ENCODE measurements around the gene RGS9BP. TPM values are rescaled to one million over a fixed set of nuclear protein-coding genes. Genes with fewer than 3 reads are reported as not detected.

Gene RGS9BP
- total and polyA plus RNA-seq, 2 of the 13 experiments (the other 11 are each of a cell fraction or from before 2014, with no cell fraction given), result 0.01 TPM; not detected in 1

DNA sequence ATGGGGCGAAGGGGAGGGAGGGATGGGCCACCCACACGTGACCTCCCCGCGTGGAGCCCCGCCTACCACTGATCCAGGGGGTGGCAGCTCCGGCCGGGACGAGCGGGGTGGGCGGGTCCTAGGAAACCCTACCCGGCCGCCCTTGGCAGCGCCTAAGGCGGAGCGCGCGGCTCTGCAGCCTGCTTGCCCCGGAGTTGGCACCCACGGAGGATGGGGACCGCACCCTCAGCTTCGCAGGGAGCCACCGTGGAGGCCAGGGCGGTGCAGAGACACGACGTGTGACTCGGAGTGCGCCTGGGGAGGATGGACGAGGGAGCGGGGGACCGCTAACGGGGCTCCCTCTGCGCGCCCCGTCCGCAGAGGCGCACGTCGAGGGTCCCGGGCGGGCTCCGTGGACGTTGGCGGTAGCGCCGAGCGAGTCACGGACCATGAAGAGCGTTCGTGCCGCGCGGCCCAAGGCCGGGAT, at the start of gene RGS9BP (continued):
- TF ChIP-seq SMAD1 (CRISPR knock-in tag; IDR thresholded peaks at IDR 0.05; ENCODE audit: borderline replicate concordance, low read depth) (no peak), KDM2A (CRISPR knock-in tag; IDR thresholded peaks at IDR 0.05; ENCODE audit: borderline replicate concordance, low read depth) (peak; percentile 8; the same call in 1 of the 2 replicates), AHR (CRISPR knock-in tag; IDR thresholded peaks at IDR 0.05) (no peak), TGIF2 (CRISPR knock-in tag; IDR thresholded peaks at IDR 0.05) (no peak), NRL (CRISPR knock-in tag; IDR thresholded peaks at IDR 0.05; ENCODE audit: borderline replicate concordance) (peak; percentile 12; the same call in 1 of the 2 replicates), BRD4 (CRISPR knock-in tag; IDR thresholded peaks at IDR 0.05) (no peak)
- TF ChIP-seq, protein P1, sequence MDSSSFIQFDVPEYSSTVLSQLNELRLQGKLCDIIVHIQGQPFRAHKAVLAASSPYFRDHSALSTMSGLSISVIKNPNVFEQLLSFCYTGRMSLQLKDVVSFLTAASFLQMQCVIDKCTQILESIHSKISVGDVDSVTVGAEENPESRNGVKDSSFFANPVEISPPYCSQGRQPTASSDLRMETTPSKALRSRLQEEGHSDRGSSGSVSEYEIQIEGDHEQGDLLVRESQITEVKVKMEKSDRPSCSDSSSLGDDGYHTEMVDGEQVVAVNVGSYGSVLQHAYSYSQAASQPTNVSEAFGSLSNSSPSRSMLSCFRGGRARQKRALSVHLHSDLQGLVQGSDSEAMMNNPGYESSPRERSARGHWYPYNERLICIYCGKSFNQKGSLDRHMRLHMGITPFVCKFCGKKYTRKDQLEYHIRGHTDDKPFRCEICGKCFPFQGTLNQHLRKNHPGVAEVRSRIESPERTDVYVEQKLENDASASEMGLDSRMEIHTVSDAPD (CRISPR knock-in tag; IDR thresholded peaks at IDR 0.05), result 0 out of 2 replicates have a peak, but pooled peaks have one; percentile 28

DNA sequence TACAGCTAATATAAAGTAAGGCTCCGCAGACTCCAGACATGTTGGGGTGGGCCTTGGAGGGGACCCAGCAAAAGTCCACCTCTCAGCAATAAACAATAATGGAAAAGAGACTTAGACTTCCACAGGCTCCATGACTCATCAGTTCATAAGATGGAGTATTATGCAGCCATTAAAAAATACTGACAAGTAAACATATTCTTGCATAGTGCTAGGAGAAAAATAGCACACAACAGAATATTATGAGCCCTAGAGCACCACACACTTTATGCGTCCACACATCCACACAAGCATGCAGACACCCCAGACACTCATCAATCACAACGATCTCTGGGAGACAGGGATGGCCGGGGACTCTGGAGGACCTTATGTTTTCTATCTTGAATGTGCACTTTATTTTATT, 48.7 kb upstream of the RGS9BP start:
- Histone ChIP-seq H3K4me1 (ENCODE audit: insufficient read depth, low read length) (no peaks in the 10 kb centered on the region), H3K4me3 (replicated peaks in 1 of 3; ENCODE audit: insufficient read depth in 1 of 3, low read depth in 2 of 3, low read length in 3 of 3) (no peak overlapping the region), H3K36me3 (replicated peaks in 1 of 2; ENCODE audit: control insufficient read depth in 1 of 2, insufficient read depth in 2 of 2, low read length in 2 of 2) (peaks cover 10 to 45% of the 10 kb centered on the region in 2 experiments; a peak in 4 of 5 replicates), H3K4me2 (ENCODE audit: low read depth, low read length) (no peak overlapping the region), H3K27ac (ENCODE audit: extremely low read length, insufficient read depth, low read length) (no peak overlapping the region), H4K20me1 (ENCODE audit: insufficient read depth, low read length) (no peaks in the 10 kb centered on the region), H3K9me3 (ENCODE audit: low read length) (no peaks in the 10 kb centered on the region), H2AFZ (ENCODE audit: low read length) (no peak overlapping the region), H3K79me2 (ENCODE audit: insufficient read depth, low read length) (no peaks in the 10 kb centered on the region), H3K27me3 (ENCODE audit: control insufficient read depth in 1 of 2, insufficient read depth in 2 of 2, low read length in 2 of 2) (no peaks in the 10 kb centered on the region), H3K9ac (ENCODE audit: insufficient read depth, low read depth, low read length) (no peak overlapping the region)
- no peak for ATAC-seq
- WGBS (ENCODE audit: low lambda C conversion rate), result 97% methylated on average over 4 of the region's 4 CpGs
- ChIA-PET POLR2A (no interaction called here), CTCF (ENCODE audit: low intra/inter-chr PET ratio, low total read pairs) (no interaction called here)
- BruUV-seq (replicated peaks), result no TSS peak
- TF ChIP-seq TSC22D2 (CRISPR knock-in tag; IDR thresholded peaks at IDR 0.05; ENCODE audit: borderline replicate concordance), result no peak
- TF ChIP-seq ZNF292 (CRISPR knock-in tag; IDR thresholded peaks at IDR 0.05; ENCODE audit: borderline replicate concordance, low read depth), result no peak
- TF ChIP-seq KDM3A (CRISPR knock-in tag; IDR thresholded peaks at IDR 0.05; ENCODE audit: low read depth), result no peak
- TF ChIP-seq RFXAP (CRISPR knock-in tag; IDR thresholded peaks at IDR 0.05; ENCODE audit: borderline replicate concordance), result no peak
- TF ChIP-seq, protein P2, sequence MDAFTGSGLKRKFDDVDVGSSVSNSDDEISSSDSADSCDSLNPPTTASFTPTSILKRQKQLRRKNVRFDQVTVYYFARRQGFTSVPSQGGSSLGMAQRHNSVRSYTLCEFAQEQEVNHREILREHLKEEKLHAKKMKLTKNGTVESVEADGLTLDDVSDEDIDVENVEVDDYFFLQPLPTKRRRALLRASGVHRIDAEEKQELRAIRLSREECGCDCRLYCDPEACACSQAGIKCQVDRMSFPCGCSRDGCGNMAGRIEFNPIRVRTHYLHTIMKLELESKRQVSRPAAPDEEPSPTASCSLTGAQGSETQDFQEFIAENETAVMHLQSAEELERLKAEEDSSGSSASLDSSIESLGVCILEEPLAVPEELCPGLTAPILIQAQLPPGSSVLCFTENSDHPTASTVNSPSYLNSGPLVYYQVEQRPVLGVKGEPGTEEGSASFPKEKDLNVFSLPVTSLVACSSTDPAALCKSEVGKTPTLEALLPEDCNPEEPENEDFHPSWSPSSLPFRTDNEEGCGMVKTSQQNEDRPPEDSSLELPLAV (CRISPR knock-in tag; conservative IDR thresholded peaks at IDR 0.05; ENCODE audit: low read depth), result no peak
- no peak for TF ChIP-seq GPN1 (CRISPR knock-in tag; IDR thresholded peaks at IDR 0.05; ENCODE audit: borderline replicate concordance)
- TF ChIP-seq ZNF615 (CRISPR knock-in tag; IDR thresholded peaks at IDR 0.05; ENCODE audit: borderline replicate concordance), result no peak
- no peak for DNase-seq (ENCODE audit: low spot score)
- in situ Hi-C loops (cut with HindIII; ENCODE audit: extremely low pct_ligation_motif_present, low pct_unique_long_range_greater_than_20kb), result no loop called here
- FAIRE-seq, result no peak
- intact Hi-C loops (cut with micrococcal nuclease; ENCODE audit: unreplicated experiment), result no loop called here

Data from HepG2 (cell line).